ENCODE data around the gene VSX2. TPM values are rescaled to one million over a fixed set of nuclear protein-coding genes. Genes with fewer than 3 reads are reported as not detected.

Gene VSX2
- polyA plus RNA-seq, 5 donors: not detected

DNA sequence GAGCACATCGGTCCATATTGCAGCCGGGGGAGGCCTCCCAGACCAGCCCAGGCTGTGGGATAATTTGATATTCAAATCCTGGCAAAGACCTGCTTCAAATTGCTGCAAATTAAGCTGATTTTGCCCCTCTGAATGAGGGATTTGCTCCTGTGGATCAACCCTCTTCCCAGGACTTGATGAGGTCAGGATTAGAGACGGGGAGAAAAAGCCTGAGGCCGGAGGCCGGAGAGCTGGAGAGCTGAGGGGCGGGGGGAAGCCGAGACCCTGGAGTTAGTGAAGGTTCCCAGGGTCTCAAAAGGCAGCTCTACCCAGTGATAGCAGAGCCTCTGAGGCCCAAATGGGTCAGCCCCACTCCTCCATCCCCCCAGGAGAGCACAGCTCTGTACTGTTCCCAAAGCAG, 17.5 kb upstream of the VSX2 start:
- no peak for DNase-seq

DNA sequence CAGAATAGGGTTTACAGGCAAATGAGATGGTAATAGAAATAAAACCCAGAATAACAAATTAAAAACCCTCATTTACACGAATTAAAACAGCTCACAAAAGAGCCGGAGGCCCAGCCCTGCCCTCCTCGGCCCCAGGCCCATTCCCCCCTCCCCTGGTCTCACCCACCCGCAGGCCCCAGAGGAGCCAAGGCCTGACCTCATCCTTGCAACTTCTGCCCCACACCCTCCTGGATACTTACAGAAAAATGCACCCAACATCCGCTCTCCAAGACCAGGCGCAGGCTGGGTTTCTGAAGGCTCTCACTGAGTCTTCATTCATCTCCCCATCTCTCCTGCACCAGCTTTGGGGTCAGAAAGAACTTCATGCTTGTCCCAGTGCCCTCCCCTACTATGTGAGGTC, 16.2 kb upstream of the VSX2 start:
- DNase-seq: no peak

DNA sequence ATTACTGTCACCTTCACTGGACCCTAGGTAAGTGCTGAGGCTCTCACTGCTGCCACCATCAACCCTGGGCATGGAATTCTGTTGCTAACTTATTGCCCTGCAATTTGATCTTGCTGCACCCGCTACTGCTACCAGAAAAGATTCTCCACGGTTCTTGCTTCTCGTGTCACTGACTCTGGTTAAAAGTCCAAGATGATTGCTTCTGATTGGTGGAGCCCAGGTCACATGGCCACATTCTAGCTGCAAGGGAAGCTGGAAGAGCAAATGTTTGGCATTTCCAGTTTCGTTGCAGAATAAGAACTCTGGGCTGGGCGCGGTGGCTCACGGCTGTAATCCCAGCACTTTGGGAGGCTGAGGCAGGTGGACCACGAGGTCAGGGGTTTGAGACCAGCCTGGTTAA, 7.5 kb upstream of the VSX2 start:
- DNase-seq: no peak

DNA sequence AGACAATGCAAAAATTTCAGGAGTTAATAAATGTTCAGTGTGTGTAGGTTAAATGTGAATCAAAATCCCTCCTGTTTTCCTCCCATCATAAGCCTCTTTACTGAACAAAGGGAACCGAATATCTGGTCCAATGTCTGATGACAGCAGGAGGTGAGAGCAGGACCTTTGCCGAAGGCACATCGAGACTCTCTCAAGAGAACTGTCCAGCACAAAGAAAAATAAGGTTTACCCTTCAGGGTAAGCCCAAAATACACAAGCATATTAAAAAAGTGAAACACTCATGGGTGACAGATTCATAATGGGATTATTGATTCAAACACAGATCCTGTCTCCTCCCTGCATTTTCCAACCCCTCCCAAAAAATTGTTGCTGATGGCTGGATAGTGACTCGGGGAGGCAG, 4.2 kb upstream of the VSX2 start:
- no peak for DNase-seq

DNA sequence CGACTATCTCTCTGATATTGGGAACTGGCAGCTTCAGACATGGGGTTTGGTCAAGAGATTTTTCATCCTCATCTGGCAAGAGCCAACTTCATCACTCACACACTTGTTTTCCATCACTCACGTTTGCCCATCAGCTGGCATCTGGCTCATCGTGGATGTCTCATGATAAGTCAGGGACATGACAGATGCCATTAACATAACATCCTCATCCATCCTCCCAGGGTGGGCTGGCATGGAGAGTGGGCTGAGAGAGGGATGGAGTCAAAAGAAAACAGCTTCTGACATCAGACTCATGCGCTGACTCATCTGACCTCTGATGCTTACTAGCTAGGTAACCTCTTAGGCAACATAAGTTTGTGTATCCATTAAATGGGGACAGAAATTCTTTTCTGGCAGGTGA, 1.8 kb upstream of the VSX2 start:
- DNase-seq: no peak

DNA sequence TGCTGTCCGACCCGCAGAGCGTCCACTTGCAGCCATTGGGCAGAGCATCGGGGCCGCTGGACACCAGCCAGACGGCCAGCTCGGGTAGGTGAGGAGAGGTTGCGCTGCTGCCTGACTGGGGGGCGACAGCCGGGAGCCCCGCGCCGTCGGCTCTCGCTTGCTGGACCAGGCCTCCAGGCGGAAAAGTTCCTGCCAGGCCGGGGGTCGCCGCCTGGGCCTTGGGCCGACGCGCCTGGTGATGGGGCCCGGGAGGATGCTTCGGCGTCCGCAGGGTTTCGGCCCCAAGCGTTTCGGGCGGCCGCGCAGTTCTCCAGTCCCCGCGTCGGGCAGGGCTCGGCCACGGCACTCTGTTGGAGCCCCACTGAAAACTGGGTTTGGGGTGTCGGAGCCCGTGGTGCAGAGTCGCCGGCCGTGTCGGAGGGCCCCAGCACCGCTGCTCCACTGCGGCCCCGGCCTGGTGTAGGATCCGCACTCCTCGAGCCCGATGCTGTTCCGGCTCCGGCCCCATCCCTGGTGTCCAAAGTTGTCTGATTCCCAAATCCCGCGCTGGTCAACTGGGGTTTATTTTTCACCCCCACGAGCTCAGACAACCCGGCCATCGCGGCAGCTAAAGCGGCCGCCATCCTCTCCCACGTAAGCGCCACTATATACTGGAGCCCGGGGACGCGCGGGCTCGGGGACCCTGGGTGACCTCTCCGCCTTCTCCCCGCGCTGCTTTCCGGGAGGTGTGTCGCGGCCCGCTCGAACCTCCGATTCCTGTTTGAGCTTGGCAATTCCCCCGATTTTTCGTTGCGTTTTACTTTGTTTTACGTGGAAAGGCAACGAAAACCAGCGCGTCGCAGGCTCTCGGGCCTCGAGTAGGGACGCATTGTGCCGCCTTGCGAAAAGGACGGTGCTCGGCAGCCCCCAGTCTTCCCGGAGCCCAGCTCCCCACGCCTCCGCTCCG, 872 bp downstream of the VSX2 start:
- no peak for DNase-seq

DNA sequence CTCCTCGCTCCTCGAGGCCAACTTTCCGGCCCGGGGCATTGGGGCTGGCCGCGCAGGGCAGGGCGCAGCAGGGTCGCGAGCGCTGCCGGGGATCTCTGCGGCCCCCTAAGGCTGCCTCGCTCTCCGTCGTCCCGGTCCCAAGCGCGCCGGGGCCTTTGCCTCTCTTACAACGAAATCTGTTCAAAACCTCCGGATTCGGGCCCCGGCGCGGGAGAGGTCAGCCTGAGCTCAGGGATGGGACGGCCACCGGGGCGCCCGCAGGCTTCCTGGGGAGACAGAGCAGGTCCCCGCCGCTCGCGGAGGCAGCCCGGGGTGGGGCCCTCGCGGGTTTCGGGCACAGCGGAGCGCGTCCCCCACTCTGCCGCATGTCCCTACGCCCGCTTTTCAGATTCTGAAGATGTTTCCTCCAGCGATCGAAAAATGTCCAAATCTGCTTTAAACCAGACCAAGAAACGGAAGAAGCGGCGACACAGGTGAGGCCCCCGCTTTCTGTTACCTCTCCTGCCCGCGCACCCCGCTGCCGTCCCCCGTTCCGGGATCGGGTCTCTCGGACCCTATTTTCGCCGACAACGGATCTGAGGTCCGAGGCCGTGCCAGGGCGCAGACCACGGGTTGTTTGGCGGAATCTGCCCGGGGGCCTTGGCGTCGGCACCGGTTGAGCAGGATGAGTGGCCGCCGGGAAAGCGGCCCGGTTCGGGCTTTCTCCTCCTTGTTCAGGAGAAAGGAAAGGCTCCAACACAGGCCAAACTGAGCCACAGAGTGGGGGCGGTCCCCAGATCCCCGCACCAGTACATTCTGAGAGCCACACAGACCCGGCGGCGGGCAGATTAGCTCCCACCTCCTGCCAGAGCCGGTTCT, 1.8 kb downstream of the VSX2 start:
- DNase-seq: peak in 1 of 2 donors; percentile 27

DNA sequence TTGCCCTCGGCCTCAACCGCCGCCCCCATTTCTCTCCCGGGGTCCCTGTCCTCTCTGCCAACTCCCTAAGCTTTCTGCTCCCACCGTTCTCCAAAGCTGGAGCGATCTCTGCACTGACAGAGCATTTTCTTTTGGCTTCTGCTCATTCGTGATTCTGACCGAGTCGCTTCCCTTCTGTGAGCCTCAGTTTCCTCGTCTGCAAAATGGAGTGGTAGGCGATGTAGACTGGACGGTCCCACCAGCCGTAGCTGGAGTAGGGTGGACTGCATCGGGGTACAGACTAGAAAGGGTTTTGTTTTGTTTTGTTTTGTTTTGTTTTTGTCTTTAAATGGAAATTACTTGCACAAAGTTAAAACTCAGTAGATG, 2.4 kb downstream of the VSX2 start:
- no peak for DNase-seq

DNA sequence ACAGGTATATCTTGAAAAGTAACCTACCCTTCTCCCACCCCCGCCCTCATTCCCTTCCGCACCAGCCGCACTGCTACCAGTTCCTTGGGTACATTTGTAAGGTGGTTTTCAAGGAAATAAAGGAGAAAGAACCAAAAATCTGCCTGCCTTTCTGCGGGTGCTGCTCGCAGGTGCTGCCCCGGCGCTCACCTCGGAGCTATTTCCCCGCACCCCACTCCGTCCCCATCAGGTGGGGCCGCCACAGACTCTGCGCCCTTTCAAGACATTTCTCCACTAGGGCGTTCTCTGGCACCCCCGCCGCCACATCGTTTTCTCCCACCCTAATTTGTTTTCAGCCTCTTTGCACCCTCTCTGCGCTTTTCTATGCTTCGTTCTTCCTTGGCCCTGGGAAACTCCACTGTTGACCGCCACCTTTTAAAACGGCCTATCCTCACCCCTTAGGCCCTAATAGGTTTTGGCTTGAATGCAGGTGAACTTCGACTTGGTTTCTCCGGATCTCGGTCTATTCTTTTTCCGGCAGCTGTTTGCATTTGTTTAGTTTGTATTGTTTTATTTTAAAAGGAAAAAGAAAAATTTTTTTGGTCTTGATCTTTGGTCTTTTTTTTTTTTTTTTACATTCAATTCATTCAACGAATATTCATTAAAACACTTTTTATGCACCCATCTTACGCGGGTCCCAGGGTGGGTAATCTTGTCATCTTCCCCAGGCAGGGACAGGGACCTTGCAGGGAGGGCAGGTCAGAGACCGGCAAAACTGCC, 3.0 kb downstream of the VSX2 start:
- no peak for DNase-seq

DNA sequence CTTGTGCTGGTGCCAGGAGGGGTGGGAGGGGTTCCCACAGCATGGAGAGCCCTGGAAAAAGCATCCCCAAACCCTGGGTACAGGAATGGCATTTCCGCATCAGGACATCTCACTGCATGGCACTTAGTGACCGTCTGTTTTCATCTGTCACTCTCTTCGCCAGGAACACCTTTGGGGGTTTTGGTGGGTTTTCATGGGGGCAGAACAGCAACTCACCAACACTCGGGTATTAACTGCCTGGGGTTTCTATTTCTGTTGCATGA, 3.5 kb downstream of the VSX2 start:
- DNase-seq: no peak

DNA sequence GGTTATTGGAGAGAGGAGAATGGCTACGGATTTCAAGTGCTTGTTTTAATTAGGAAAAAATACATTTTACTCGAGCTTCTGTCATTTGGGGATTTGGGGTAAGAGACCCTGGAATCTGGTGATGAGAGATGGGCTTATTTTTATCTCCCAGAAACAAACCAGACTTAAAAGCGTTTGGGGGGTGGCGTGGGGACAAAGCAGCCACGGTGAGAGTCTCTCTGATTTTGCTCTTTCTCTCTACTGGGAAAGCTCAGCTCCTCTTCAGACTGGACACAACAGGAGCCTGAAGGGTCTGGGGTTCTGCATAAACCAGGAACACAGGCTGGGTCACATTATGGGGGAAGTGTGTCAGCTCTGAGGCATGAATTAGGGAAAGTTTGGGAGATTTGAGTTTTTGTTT, 3.8 kb downstream of the VSX2 start:
- DNase-seq: no peak

DNA sequence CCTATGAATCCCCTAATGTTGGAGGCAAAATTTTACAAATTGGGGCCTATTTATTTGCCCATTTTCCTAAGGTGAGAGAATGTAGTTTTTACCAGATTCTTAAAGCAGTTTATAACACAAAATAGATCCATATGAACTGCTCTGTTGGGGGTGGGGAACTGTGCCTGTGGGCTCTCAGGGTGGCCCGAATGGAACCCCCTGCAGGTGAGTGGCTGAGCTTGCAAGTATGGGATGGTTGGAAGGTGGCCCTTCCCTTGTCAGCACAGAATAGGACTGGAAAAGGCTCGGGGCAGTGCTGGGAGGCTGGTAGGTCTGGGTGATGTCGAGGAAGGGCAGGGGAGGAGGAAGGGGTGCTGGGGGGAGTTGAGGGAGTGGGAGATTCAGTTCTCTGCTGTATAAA, 4.9 kb downstream of the VSX2 start:
- no peak for DNase-seq

DNA sequence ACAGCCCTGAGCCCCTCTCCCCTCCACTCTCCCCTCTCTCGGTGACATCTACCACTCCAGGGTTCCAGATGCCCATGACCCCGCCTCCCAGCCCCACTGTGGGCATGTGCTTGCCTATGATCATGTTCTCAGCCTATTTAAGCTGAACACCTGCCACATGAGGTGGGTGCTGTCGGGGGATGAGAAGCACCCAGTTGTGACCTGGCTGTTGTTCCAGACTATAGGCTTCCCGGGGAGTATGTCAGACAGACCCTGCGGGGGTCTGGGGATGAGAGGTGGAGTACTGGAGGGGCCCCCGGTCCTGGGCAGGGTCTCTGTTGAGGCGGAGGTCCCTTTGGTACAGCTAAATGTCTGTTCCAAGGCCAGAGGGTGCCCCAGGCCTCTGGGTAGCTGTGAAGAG, 6.0 kb downstream of the VSX2 start:
- DNase-seq: no peak

DNA sequence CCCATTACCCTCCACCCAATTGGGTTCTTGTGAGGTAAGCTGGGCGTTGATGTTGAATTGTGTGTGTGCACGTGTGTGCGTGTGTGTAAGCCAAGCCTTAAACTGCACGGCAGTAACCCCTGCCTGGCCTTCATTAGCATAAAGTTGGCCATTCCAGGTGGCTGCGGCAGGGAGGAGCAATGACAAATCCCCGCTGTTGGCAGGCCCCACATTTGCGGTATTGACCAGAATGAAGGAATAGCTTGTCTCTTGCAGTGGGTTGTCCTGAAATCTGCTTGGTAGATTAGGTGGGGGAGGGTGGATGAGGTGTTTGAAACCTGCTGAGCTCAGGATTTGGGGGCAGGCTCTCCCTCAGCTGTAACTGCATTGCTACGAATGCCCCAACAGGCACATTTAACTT, 7.3 kb downstream of the VSX2 start:
- DNase-seq: no peak

DNA sequence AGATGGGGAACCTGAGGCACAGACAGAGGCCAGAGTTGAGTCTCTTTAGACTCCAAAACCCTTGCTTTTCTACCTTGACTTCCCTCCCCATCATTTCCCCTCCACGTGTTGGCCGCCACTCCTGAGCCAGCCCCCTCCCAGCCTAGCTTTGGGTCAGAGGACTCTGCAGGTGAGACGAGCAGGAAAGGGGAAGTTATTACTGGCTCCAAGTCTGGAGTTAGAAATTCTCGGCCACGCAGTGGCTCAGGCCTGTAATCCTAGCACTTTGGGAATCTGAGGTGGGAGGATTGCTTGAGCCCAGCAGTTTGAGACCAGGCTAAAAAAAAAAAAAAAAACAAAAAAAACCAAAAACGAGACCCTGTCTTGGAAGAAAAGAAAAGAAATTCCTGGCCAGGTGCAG, 8.8 kb downstream of the VSX2 start:
- no peak for DNase-seq

DNA sequence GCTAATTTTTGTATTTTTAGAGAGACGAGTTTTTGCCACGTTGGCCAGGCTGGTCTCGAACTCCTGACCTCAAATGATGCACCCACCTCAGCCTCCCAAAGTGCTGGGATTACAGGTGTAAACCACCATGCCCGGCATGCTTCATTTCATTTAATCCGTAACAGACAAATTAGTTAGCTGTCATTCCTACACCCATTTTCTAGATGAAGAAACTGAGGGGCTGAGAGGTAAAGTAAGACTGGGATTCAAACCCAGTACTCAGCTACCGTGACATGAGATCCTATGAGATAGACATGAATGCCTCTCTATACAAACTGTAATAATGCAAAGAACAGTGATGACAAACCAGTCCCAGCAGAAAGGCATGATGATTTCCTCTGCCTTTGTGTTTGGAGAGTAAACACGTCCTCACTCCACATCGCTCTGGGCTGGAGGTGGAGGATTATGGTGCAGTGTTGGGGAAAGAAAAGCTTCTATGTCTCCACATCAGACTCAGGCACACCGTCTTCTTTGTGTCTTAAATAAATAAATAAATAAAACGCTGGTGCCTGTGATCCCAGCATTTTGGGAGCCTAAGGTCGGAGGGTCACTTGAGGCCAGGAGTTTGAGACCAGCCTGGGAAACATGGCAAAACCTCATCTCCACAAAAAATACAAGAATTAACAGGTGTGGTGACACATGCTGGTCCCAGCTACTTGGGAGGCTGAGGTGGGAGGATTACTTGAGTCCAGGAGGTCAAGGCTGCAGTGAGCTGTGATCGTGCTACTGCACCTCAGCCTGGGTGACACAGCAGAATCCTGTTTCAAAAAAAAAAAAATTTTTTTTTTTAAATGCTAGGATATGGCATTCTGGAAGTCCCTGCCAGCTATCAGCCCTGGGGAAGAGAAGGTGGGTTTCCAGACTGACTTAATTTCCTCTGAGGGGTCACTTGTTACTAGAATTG, 10.5 kb downstream of the VSX2 start:
- DNase-seq: no peak

DNA sequence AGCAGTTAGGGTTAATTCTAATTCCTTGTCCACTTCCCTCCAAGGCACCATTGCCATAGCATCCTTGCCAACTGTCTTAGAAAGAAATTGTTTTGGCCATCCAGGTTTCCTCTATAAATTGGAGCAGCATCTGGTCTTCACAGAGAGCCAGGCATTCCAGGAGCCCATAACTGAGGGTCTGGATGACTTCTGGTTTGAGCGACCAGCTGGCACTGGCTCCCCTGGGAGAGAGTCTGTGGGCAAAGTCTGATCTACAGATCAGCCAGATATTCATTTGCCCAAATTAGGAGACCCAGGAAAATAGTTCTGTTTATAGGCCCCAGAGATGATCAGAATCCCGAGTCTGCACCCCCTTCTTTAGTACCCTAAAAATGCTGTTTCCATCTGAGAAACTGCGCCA, 16.0 kb downstream of the VSX2 start:
- no peak for DNase-seq

DNA sequence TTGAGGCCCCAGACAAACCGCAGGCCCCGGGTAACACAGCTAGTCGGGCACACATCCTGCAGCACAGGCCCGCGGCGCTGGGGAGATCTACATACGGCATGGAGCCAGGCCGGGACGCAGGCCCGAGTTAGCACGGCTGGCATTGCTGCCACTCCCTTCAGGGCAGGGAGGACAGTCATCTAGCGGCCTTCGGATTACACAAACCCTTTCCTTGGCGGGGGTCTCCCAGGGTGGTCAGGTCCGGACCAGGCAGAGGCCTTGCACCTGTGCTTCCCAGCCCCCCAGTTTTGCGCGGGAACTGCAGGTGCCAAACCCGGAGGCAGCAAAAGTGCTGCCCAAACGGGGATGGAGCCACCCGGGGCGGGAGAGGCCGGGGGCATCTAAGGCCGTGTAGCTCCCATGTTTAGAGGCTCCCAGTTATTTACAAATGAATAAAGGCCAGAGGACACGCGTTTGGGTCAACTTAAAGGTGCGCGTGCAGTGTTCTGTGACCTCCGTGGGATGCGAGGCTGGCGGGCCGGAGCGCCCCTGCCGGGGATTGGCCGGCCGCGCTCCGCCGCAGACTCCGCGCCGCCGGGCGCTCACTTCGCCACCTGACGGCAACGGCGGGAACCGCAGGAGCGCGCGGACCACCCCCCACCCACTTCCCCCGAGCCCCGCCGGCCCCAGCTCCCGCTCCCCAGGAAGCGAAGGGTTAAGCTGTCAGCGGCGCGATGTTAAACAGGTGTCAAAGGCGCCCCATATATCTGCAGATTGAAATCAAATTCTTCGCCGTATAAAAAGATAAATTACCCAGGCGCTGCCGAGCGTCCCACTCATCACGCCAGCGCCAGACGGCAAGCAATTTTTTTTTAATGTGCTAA, 18.1 kb downstream of the VSX2 start:
- DNase-seq: peak in 1 of 2 donors; percentile 33

DNA sequence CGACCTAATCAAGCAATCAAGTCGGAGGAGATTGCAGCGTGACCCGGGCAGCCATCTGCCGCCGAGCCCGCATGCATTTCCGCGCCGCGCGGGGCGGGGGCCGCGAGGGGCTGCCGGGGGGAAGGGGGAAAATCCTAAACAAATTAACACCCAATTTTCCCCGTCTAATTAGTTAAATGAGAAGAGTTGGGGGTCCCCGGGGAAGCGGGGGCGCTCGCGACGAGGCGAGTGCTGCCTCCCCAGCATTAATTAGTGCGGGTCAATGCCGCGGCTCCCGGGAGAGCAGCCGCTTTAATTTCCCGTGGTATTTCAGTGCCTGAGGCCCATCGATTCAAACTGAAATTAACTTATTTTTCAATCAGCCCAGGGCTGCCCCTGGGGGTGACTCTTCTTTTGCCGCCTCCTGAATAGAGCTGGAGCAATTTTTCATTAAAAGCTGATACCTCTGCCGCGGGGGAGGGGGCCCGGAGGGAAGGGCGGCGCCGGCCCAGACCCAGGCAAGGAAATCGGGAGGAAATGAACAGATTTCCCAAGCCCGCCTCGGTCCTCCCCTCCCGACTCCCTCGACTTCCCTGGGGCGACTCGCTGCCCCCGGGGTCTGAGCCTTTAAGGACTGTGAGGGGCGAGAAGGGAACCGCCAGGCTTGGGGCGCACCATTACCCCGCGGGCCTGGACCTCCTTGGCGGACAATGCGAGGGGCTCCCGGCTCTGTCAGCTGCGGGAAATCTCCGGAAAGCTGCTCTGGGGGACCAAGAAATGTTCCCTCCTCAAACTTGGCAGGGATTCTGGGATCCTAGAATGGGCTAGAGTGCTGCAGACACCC, 18.9 kb downstream of the VSX2 start:
- DNase-seq: no peak

DNA sequence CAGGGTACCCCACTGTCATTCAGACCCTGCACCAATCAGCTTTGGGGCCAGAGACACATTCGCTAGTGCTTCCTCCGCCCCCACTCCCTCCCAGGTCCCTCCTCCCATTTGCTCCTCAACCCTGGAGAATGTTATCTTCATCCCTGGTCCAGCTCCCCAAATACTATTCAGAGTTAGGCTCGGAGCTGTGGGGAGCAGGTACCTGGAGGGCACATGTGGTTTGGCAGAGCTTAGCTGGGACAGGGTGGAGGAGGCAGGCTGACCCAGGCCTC, 19.5 kb downstream of the VSX2 start:
- DNase-seq: no peak

Data from right lung (tissue), 5 donors.